ENCODE data around the gene CNTNAP5. TPM values are rescaled to one million over a fixed set of nuclear protein-coding genes. Genes with fewer than 3 reads are reported as not detected.

The CNTNAP5 gene
- total and polyA plus RNA-seq, 9 of the 15 experiments (the other 6 are each of a cell fraction or from before 2014, with no cell fraction given), result not detected

DNA sequence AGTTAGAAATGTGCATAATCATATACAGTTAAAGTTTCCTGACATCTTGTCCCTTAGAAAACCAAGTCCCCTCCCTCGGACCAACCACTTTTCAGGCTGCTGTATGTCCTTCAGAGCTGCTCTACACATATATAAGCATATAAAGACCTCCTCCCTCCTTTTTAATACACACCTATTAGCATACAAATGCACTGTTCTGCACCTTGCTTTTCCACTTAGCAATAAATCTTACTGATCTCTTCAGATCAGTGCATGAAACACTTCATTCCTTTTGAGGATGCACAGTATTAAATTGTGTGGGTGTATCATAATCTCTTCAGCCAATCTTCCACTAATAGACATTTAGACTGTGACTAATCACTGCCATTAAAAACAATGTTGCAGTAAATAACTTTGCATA, 79.8 kb downstream of the CNTNAP5 start (continued):
- TF ChIP-seq, protein P1, sequence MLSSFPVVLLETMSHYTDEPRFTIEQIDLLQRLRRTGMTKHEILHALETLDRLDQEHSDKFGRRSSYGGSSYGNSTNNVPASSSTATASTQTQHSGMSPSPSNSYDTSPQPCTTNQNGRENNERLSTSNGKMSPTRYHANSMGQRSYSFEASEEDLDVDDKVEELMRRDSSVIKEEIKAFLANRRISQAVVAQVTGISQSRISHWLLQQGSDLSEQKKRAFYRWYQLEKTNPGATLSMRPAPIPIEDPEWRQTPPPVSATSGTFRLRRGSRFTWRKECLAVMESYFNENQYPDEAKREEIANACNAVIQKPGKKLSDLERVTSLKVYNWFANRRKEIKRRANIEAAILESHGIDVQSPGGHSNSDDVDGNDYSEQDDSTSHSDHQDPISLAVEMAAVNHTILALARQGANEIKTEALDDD (IDR thresholded peaks at IDR 0.05), result no peak

DNA sequence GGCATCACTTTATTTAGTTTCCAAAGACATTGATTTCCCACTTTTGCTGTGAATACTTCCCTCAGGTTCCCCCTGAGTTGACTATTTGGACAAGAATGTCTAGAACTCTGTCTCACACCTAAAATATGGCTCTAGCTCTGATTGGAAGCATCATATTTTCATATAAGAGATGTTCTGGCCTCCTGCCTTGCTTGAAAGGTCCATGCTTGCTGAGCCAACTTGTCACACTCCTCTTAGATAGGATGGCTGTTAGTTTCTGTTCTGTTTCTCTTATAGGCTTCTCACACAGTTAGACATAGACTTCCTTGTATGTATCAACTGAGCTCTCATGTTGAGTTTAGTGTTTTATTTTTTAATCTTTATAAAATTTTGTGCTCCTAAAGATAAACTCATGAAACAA, 87.1 kb downstream of the CNTNAP5 start:
- no peak overlapping the region for H2AFZ ChIP-seq (ENCODE audit: low read depth, low read length)
- intact Hi-C loops (cut with micrococcal nuclease) (no loop called here), in situ Hi-C loops (cut with MboI) (no loop called here)
- H3K79me2 ChIP-seq (ENCODE audit: control insufficient read depth, insufficient read depth, low read length), result no peaks in the 10 kb centered on the region
- CTCF ChIA-PET (ENCODE audit: low intra/inter-chr PET ratio), result no interaction called here
- no peak overlapping the region for H3K9ac ChIP-seq (ENCODE audit: insufficient read depth in 1 of 2, low read depth in 2 of 2, low read length in 2 of 2)
- DNase-seq (ENCODE audit: extremely low read depth in 1 of 4, low spot score in 3 of 4) (no peak), ATAC-seq (no peak), FAIRE-seq (no peak)
- no peak overlapping the region for H3K27ac ChIP-seq (ENCODE audit: extremely low read depth, low read depth, low read length)
- no peaks in the 10 kb centered on the region for H3K4me1 ChIP-seq (replicated peaks in 1 of 2; ENCODE audit: control insufficient read depth in 2 of 2, insufficient read depth in 2 of 2, low read length in 2 of 2)
- no TSS peak for BruUV-seq (replicated peaks)
- no peaks in the 10 kb centered on the region for H3K9me3 ChIP-seq (replicated peaks; ENCODE audit: control insufficient read depth, insufficient read depth, low read depth, low read length)
- no peak overlapping the region for H3K4me2 ChIP-seq (ENCODE audit: insufficient read depth, low read length)
- H3K36me3 ChIP-seq (ENCODE audit: control insufficient read depth, insufficient read depth, low read length), result no peaks in the 10 kb centered on the region
- H4K20me1 ChIP-seq (replicated peaks; ENCODE audit: control insufficient read depth, insufficient read depth, low read length), result no peaks in the 10 kb centered on the region
- POLR2A ChIA-PET, result no interaction called here
- no peak overlapping the region for H3K4me3 ChIP-seq
- no peaks in the 10 kb centered on the region for H3K9me1 ChIP-seq (ENCODE audit: control insufficient read depth, insufficient read depth, low read length)
- no peaks in the 10 kb centered on the region for H3K27me3 ChIP-seq (ENCODE audit: control insufficient read depth in 2 of 2, insufficient read depth in 2 of 2, low read length in 2 of 2)
- TF ChIP-seq WHSC1 (IDR thresholded peaks at IDR 0.05; ENCODE audit: low read length), result no peak
- no peak for TF ChIP-seq POLR2B (IDR thresholded peaks at IDR 0.05; ENCODE audit: low read depth, partially characterized antibody)
- TF ChIP-seq SAP30 (IDR thresholded peaks at IDR 0.05; ENCODE audit: borderline replicate concordance, insufficient read depth, low read depth, low read length, poor library complexity, severe bottlenecking), result no peak
- TF ChIP-seq, protein P2, sequence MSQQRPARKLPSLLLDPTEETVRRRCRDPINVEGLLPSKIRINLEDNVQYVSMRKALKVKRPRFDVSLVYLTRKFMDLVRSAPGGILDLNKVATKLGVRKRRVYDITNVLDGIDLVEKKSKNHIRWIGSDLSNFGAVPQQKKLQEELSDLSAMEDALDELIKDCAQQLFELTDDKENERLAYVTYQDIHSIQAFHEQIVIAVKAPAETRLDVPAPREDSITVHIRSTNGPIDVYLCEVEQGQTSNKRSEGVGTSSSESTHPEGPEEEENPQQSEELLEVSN (IDR thresholded peaks at IDR 0.05; ENCODE audit: borderline replicate concordance in 1 of 2, extremely low read depth in 1 of 2, insufficient read depth in 1 of 2, insufficient read length in 1 of 2, low read depth in 1 of 2, low read length in 1 of 2, poor library complexity in 1 of 2, severe bottlenecking in 1 of 2), result no peak
- no peak for TF ChIP-seq KAT7 (CRISPR knock-in tag; IDR thresholded peaks at IDR 0.05; ENCODE audit: borderline replicate concordance)
- no peak for TF ChIP-seq RFX1 (IDR thresholded peaks at IDR 0.05)
- TF ChIP-seq MTF1 (CRISPR knock-in tag; IDR thresholded peaks at IDR 0.05; ENCODE audit: borderline replicate concordance), result no peak
- TF ChIP-seq ZNF551 (CRISPR knock-in tag; IDR thresholded peaks at IDR 0.05), result no peak
- TF ChIP-seq, protein P3, sequence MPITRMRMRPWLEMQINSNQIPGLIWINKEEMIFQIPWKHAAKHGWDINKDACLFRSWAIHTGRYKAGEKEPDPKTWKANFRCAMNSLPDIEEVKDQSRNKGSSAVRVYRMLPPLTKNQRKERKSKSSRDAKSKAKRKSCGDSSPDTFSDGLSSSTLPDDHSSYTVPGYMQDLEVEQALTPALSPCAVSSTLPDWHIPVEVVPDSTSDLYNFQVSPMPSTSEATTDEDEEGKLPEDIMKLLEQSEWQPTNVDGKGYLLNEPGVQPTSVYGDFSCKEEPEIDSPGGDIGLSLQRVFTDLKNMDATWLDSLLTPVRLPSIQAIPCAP (CRISPR knock-in tag; IDR thresholded peaks at IDR 0.05; ENCODE audit: borderline replicate concordance), result no peak
- TF ChIP-seq SLC30A9 (CRISPR knock-in tag; IDR thresholded peaks at IDR 0.05), result no peak
- TF ChIP-seq SREBF2 (CRISPR knock-in tag; IDR thresholded peaks at IDR 0.05), result no peak
- TF ChIP-seq, protein P4, sequence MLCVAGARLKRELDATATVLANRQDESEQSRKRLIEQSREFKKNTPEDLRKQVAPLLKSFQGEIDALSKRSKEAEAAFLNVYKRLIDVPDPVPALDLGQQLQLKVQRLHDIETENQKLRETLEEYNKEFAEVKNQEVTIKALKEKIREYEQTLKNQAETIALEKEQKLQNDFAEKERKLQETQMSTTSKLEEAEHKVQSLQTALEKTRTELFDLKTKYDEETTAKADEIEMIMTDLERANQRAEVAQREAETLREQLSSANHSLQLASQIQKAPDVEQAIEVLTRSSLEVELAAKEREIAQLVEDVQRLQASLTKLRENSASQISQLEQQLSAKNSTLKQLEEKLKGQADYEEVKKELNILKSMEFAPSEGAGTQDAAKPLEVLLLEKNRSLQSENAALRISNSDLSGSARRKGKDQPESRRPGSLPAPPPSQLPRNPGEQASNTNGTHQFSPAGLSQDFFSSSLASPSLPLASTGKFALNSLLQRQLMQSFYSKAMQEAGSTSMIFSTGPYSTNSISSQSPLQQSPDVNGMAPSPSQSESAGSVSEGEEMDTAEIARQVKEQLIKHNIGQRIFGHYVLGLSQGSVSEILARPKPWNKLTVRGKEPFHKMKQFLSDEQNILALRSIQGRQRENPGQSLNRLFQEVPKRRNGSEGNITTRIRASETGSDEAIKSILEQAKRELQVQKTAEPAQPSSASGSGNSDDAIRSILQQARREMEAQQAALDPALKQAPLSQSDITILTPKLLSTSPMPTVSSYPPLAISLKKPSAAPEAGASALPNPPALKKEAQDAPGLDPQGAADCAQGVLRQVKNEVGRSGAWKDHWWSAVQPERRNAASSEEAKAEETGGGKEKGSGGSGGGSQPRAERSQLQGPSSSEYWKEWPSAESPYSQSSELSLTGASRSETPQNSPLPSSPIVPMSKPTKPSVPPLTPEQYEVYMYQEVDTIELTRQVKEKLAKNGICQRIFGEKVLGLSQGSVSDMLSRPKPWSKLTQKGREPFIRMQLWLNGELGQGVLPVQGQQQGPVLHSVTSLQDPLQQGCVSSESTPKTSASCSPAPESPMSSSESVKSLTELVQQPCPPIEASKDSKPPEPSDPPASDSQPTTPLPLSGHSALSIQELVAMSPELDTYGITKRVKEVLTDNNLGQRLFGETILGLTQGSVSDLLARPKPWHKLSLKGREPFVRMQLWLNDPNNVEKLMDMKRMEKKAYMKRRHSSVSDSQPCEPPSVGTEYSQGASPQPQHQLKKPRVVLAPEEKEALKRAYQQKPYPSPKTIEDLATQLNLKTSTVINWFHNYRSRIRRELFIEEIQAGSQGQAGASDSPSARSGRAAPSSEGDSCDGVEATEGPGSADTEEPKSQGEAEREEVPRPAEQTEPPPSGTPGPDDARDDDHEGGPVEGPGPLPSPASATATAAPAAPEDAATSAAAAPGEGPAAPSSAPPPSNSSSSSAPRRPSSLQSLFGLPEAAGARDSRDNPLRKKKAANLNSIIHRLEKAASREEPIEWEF (CRISPR knock-in tag; IDR thresholded peaks at IDR 0.05), result no peak

Measured in K562 (cell line).